HEK293 (cell line): ENCODE measurements around the gene CCDC186.

Source experiments
- CTCF ChIA-PET: fragments of 350-600 bp; formaldehyde crosslinking; extraction: SDS; loops from one replicate; lab custom pipeline; 2021; ENCODE audit warnings: antibody characterized with exemption; lab: Yijun Ruan, JAX
- POLR2A ChIA-PET: fragments of 300-600 bp; formaldehyde crosslinking; extraction: SDS; loops from one replicate; lab custom pipeline; 2020; ENCODE audit warnings: antibody characterized with exemption, inconsistent platforms; lab: Yijun Ruan, JAX
- H3K27ac ChIP-seq: fragments of 200-500 bp; sonication (Bioruptor generic); 2 replicates; pipeline ENCODE4 v1.5.1; 2014; ENCODE audit warnings: low read depth, low read length, control low read depth, inconsistent platforms; ENCODE audit errors: extremely low read depth
- H3K36me3 ChIP-seq, 2 experiments: fragments of 200-500 bp in 1 of 2; sonication (Bioruptor generic) in 1 of 2; 1 replicate in 1 of 2; 2 replicates in 1 of 2; pipeline ENCODE4 v1.5.1; 2014 to 2017; ENCODE audit warnings: inconsistent platforms in 2 of 2, low read length in 2 of 2; ENCODE audit not compliant: control insufficient read depth in 2 of 2, insufficient read depth in 1 of 2
- H3K4me1 ChIP-seq: fragments of 200-500 bp; sonication (Bioruptor generic); 2 replicates; pipeline ENCODE4 v1.5.1; 2014; ENCODE audit warnings: mild to moderate bottlenecking, low read length, inconsistent platforms; ENCODE audit not compliant: control insufficient read depth, insufficient read depth
- H3K4me3 ChIP-seq: 2 replicates; pipeline ENCODE4 v1.5.1; 2011; ENCODE audit warnings: low read depth, mild to moderate bottlenecking, control low read depth, low read length, moderate library complexity
- H3K9me3 ChIP-seq: fragments of 200-500 bp; sonication (Bioruptor generic); 2 replicates; pipeline ENCODE4 v1.5.1; 2014; ENCODE audit warnings: low read depth, low read length, inconsistent platforms; ENCODE audit not compliant: control insufficient read depth, insufficient read depth
- BCL11A ChIP-seq: fragments of 450-650 bp; formaldehyde crosslinking; IDR thresholded peaks from 2 replicates; pipeline ENCODE4 v1.5.1; 2016; ENCODE audit warnings: low read depth, missing biosample characterization, missing genetic modification characterization
- GLIS1 ChIP-seq: fragments of 450-650 bp; formaldehyde crosslinking; IDR thresholded peaks from 2 replicates; pipeline ENCODE4 v1.5.1; 2016; ENCODE audit warnings: missing biosample characterization, missing genetic modification characterization
- OSR2 ChIP-seq: fragments of 450-650 bp; formaldehyde crosslinking; IDR thresholded peaks from 2 replicates; pipeline ENCODE4 v1.5.1; 2016; ENCODE audit warnings: missing biosample characterization, missing genetic modification characterization
- ZBTB1 ChIP-seq: fragments of 450-650 bp; formaldehyde crosslinking; IDR thresholded peaks from 2 replicates; pipeline ENCODE4 v1.5.1; 2016; ENCODE audit warnings: missing biosample characterization, missing genetic modification characterization
- ZEB2 ChIP-seq: fragments of 450-650 bp; formaldehyde crosslinking; IDR thresholded peaks from 2 replicates; pipeline ENCODE4 v1.5.1; 2016; ENCODE audit warnings: missing biosample characterization, missing genetic modification characterization
- ZFP37 ChIP-seq: fragments of 450-650 bp; formaldehyde crosslinking; IDR thresholded peaks from 2 replicates; pipeline ENCODE4 v1.5.1; 2016; ENCODE audit warnings: missing biosample characterization, missing genetic modification characterization
- ZNF10 ChIP-seq: fragments of 450-650 bp; formaldehyde crosslinking; IDR thresholded peaks from 2 replicates; pipeline ENCODE4 v1.5.1; 2017; ENCODE audit warnings: missing biosample characterization, missing genetic modification characterization
- ZNF114 ChIP-seq: fragments of 450-650 bp; formaldehyde crosslinking; IDR thresholded peaks from 2 replicates; pipeline ENCODE4 v1.5.0; 2017; ENCODE audit warnings: missing biosample characterization, missing genetic modification characterization
- ZNF175 ChIP-seq: fragments of 450-650 bp; formaldehyde crosslinking; IDR thresholded peaks from 2 replicates; pipeline ENCODE4 v1.5.1; 2016; ENCODE audit warnings: missing biosample characterization, missing genetic modification characterization
- ZNF239 ChIP-seq: fragments of 450-650 bp; formaldehyde crosslinking; IDR thresholded peaks from 2 replicates; pipeline ENCODE4 v1.5.1; 2016; ENCODE audit warnings: missing biosample characterization, missing genetic modification characterization
- ZNF416 ChIP-seq: fragments of 450-650 bp; formaldehyde crosslinking; IDR thresholded peaks from 2 replicates; pipeline ENCODE4 v1.5.1; 2016; ENCODE audit warnings: missing biosample characterization, missing genetic modification characterization
- ZNF558 ChIP-seq: fragments of 450-650 bp; formaldehyde crosslinking; IDR thresholded peaks from 2 replicates; pipeline ENCODE4 v1.5.1; 2016; ENCODE audit warnings: missing biosample characterization, missing genetic modification characterization
- ZNF571 ChIP-seq: fragments of 450-650 bp; formaldehyde crosslinking; IDR thresholded peaks from 2 replicates; pipeline ENCODE4 v1.5.0; 2017; ENCODE audit warnings: missing biosample characterization, missing genetic modification characterization
- ZNF580 ChIP-seq: fragments of 450-650 bp; formaldehyde crosslinking; IDR thresholded peaks from 2 replicates; pipeline ENCODE4 v1.5.1; 2016; ENCODE audit warnings: missing biosample characterization, missing genetic modification characterization
- ZNF660 ChIP-seq: fragments of 450-650 bp; IDR thresholded peaks from 2 replicates; pipeline ENCODE4 v1.5.1; 2018; ENCODE audit warnings: missing biosample characterization, mild to moderate bottlenecking, missing genetic modification characterization
- ZNF76 ChIP-seq: fragments of 450-650 bp; formaldehyde crosslinking; IDR thresholded peaks from 2 replicates; pipeline ENCODE4; 2016; ENCODE audit warnings: low read depth, missing biosample characterization, missing genetic modification characterization, borderline replicate concordance
- ZNF768 ChIP-seq: fragments of 450-650 bp; formaldehyde crosslinking; IDR thresholded peaks from 2 replicates; pipeline ENCODE4 v1.5.1; 2018; ENCODE audit warnings: missing biosample characterization, mild to moderate bottlenecking, missing genetic modification characterization
- ZNF785 ChIP-seq: fragments of 450-650 bp; formaldehyde crosslinking; IDR thresholded peaks from 2 replicates; pipeline ENCODE4 v1.5.1; 2016; ENCODE audit warnings: missing biosample characterization, missing genetic modification characterization
- TF ChIP-seq, protein P1 (sequence below): fragments of 450-650 bp; formaldehyde crosslinking; IDR thresholded peaks from 2 replicates; pipeline ENCODE4 v1.5.1; 2016; ENCODE audit warnings: missing biosample characterization, missing genetic modification characterization
- TF ChIP-seq, protein P2 (sequence below): fragments of 450-650 bp; formaldehyde crosslinking; IDR thresholded peaks from 2 replicates; pipeline ENCODE4 v1.5.1; 2016; ENCODE audit warnings: missing biosample characterization, missing genetic modification characterization
- TF ChIP-seq, protein P3 (sequence below): fragments of 450-650 bp; formaldehyde crosslinking; IDR thresholded peaks from 2 replicates; pipeline ENCODE4 v1.5.1; 2016; ENCODE audit warnings: missing biosample characterization, missing genetic modification characterization, borderline replicate concordance
- TF ChIP-seq, protein P4 (sequence below): fragments of 450-650 bp; formaldehyde crosslinking; IDR thresholded peaks from 2 replicates; pipeline ENCODE4 v1.5.1; 2016; ENCODE audit warnings: missing biosample characterization, missing genetic modification characterization
- TF ChIP-seq, protein P5 (sequence below): fragments of 450-650 bp; formaldehyde crosslinking; IDR thresholded peaks from 2 replicates; pipeline ENCODE4 v1.5.1; 2017; ENCODE audit warnings: missing biosample characterization, missing genetic modification characterization

The CCDC186 gene

GRCh38 chr10:114075093-114075492 lies 98.9 kb downstream of the CCDC186 start:
- TF ChIP-seq, protein P1, sequence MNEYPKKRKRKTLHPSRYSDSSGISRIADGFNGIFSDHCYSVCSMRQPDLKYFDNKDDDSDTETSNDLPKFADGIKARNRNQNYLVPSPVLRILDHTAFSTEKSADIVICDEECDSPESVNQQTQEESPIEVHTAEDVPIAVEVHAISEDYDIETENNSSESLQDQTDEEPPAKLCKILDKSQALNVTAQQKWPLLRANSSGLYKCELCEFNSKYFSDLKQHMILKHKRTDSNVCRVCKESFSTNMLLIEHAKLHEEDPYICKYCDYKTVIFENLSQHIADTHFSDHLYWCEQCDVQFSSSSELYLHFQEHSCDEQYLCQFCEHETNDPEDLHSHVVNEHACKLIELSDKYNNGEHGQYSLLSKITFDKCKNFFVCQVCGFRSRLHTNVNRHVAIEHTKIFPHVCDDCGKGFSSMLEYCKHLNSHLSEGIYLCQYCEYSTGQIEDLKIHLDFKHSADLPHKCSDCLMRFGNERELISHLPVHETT (tag by site-specific recombination), result no peak
- TF ChIP-seq GLIS1 (tag by site-specific recombination), result no peak
- TF ChIP-seq ZNF660, result no peak
- no peak for TF ChIP-seq ZNF114
- TF ChIP-seq, protein P2, sequence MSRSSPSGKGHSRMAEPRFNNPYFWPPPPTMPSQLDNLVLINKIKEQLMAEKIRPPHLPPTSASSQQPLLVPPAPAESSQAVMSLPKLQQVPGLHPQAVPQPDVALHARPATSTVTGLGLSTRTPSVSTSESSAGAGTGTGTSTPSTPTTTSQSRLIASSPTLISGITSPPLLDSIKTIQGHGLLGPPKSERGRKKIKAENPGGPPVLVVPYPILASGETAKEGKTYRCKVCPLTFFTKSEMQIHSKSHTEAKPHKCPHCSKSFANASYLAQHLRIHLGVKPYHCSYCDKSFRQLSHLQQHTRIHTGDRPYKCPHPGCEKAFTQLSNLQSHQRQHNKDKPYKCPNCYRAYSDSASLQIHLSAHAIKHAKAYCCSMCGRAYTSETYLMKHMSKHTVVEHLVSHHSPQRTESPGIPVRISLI, result no peak
- no peak for TF ChIP-seq ZEB2 (tag by site-specific recombination)
- H3K9me3 ChIP-seq, result no peaks in the 10 kb centered on the region
- ChIA-PET POLR2A (no interaction called here), CTCF (interaction anchor here (0.7 kb wide), 1 partner anchor 10 kb away, joined by 3 read pairs; no protein-coding TSS in a partner anchor)
- no peak overlapping the region for H3K4me3 ChIP-seq
- H3K36me3 ChIP-seq, result no peaks in the 10 kb centered on the region
- no peaks in the 10 kb centered on the region for H3K4me1 ChIP-seq
- H3K27ac ChIP-seq, result no peak overlapping the region

DNA sequence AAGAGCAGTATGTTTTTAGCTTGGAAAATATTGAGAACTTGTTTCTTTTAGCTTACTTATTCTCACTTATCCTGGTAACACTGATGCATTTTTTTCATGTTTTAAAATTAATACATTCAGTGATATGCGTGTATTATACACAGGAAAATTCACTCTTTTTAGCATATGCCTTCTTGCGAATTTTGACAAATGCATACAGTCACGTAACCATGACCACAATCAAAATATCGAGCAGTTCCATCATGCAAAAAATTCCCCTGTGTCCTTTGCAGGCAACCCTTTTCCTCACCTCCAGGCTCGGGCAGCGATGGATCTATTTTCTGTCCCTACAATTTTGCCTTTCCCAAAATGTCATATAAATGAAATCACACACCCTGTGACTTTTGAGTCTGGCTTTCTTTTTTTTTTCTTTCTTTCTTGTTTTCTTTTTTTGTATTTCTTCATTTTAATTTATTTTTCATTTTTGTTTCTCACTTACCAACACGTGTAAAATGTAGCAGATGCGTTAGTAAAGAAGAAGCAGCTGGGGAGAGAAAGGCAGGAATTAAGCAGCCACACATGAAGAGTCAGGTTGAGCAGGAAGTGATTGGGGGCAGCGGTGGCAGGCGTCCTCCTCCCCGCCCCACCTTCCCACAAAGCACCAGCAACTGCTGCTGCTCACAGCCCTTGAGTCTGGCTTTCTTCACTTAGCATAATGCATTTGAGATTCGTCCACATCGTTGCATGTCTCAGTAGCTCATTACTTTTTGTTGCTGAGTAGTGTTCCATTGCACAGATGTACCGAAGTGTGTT lies 100.4 kb downstream of the CCDC186 start:
- H3K4me3 ChIP-seq, result no peak overlapping the region
- H3K4me1 ChIP-seq, result no peaks in the 10 kb centered on the region
- CTCF ChIA-PET, result interaction anchor here (0.7 kb wide), 2 partner anchors 28 to 712 kb away, joined by 3 read pairs; no protein-coding TSS in a partner anchor

DNA sequence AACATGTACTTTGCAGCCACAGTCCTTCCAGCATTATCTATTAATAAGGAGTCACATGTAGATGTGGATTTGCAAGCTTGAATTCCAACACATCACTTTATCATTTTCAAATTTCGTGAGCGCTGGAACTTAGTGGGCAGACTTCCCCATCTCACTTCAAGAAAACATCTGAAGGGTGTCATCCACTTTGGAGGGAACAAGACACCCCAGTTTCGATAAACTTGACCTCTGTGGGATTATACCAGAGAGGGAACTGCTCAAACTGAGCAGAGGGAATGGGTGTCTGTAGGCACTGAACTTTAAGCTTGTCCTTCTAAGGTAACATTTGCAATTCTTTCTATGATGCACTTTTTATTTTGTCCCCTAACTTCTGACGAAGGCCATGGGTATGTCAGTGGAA lies 102.8 kb downstream of the CCDC186 start:
- Histone ChIP-seq H3K4me1 (no peaks in the 10 kb centered on the region), H3K9me3 (no peaks in the 10 kb centered on the region), H3K4me3 (no peak overlapping the region), H3K27ac (no peak overlapping the region), H3K36me3 (no peaks in the 10 kb centered on the region)
- ChIA-PET POLR2A (no interaction called here), CTCF (interaction anchor here (0.7 kb wide), 1 partner anchor 272 kb away, joined by 3 read pairs; no protein-coding TSS in a partner anchor)
- no peak for TF ChIP-seq BCL11A (tag by site-specific recombination)
- TF ChIP-seq ZNF768 (tag by site-specific recombination), result no peak
- no peak for TF ChIP-seq ZNF416
- no peak for TF ChIP-seq ZNF76 (tag by site-specific recombination)
- TF ChIP-seq ZNF239 (tag by site-specific recombination), result no peak
- TF ChIP-seq ZBTB1 (tag by site-specific recombination), result no peak
- TF ChIP-seq, protein P3, sequence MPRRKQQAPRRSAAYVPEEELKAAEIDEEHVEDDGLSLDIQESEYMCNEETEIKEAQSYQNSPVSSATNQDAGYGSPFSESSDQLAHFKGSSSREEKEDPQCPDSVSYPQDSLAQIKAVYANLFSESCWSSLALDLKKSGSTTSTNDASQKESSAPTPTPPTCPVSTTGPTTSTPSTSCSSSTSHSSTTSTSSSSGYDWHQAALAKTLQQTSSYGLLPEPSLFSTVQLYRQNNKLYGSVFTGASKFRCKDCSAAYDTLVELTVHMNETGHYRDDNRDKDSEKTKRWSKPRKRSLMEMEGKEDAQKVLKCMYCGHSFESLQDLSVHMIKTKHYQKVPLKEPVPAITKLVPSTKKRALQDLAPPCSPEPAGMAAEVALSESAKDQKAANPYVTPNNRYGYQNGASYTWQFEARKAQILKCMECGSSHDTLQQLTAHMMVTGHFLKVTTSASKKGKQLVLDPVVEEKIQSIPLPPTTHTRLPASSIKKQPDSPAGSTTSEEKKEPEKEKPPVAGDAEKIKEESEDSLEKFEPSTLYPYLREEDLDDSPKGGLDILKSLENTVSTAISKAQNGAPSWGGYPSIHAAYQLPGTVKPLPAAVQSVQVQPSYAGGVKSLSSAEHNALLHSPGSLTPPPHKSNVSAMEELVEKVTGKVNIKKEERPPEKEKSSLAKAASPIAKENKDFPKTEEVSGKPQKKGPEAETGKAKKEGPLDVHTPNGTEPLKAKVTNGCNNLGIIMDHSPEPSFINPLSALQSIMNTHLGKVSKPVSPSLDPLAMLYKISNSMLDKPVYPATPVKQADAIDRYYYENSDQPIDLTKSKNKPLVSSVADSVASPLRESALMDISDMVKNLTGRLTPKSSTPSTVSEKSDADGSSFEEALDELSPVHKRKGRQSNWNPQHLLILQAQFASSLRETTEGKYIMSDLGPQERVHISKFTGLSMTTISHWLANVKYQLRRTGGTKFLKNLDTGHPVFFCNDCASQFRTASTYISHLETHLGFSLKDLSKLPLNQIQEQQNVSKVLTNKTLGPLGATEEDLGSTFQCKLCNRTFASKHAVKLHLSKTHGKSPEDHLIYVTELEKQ (tag by site-specific recombination), result no peak
- no peak for TF ChIP-seq OSR2 (tag by site-specific recombination)
- TF ChIP-seq, protein P4, sequence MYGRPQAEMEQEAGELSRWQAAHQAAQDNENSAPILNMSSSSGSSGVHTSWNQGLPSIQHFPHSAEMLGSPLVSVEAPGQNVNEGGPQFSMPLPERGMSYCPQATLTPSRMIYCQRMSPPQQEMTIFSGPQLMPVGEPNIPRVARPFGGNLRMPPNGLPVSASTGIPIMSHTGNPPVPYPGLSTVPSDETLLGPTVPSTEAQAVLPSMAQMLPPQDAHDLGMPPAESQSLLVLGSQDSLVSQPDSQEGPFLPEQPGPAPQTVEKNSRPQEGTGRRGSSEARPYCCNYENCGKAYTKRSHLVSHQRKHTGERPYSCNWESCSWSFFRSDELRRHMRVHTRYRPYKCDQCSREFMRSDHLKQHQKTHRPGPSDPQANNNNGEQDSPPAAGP, result no peak
- TF ChIP-seq ZNF785 (tag by site-specific recombination), result no peak
- TF ChIP-seq ZFP37 (tag by site-specific recombination), result no peak
- TF ChIP-seq ZNF571, result no peak
- no peak for TF ChIP-seq ZNF580
- no peak for TF ChIP-seq ZNF10
- TF ChIP-seq, protein P5, sequence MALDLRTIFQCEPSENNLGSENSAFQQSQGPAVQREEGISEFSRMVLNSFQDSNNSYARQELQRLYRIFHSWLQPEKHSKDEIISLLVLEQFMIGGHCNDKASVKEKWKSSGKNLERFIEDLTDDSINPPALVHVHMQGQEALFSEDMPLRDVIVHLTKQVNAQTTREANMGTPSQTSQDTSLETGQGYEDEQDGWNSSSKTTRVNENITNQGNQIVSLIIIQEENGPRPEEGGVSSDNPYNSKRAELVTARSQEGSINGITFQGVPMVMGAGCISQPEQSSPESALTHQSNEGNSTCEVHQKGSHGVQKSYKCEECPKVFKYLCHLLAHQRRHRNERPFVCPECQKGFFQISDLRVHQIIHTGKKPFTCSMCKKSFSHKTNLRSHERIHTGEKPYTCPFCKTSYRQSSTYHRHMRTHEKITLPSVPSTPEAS (tag by site-specific recombination), result no peak

More for the DNA sequence above, 100.4 kb downstream of the CCDC186 start:
- H3K27ac ChIP-seq, result no peak overlapping the region
- H3K9me3 ChIP-seq, result no peaks in the 10 kb centered on the region
- TF ChIP-seq ZNF175 (no peak), ZNF558 (tag by site-specific recombination) (no peak)
- H3K36me3 ChIP-seq, result no peaks in the 10 kb centered on the region
- POLR2A ChIA-PET, result no interaction called here
